HepG2 (cell line): ENCODE data around the gene RAPH1. TPM values are rescaled to one million over a fixed set of nuclear protein-coding genes. Genes with fewer than 3 reads are reported as not detected.

Experiments used
- BATF2 ChIP-seq: sonication (generic); formaldehyde crosslinking; IDR thresholded peaks from 2 replicates; pipeline ENCODE4 v1.8.0; 2022; ENCODE audit warnings: mild to moderate bottlenecking, missing genetic modification reagents, moderate library complexity
- BORCS8-MEF2B ChIP-seq: sonication (generic); formaldehyde crosslinking; IDR thresholded peaks from 2 replicates; pipeline ENCODE4 v1.8.0; 2022; ENCODE audit warnings: mild to moderate bottlenecking, missing genetic modification reagents
- BRCA1 ChIP-seq: sonication (generic); formaldehyde crosslinking; IDR thresholded peaks from 2 replicates; pipeline ENCODE4 v1.4.0; 2020; ENCODE audit warnings: missing genetic modification reagents
- CSRNP2 ChIP-seq: sonication (generic); formaldehyde crosslinking; conservative IDR thresholded peaks from 2 replicates; pipeline ENCODE4 v1.8.0; 2022; ENCODE audit warnings: low read depth, missing genetic modification reagents
- DNMT1 ChIP-seq: sonication (generic); formaldehyde crosslinking; IDR thresholded peaks from 2 replicates; pipeline ENCODE4 v1.5.1; 2020; ENCODE audit warnings: mild to moderate bottlenecking, missing genetic modification reagents
- ELF3 ChIP-seq: IDR thresholded peaks from 2 replicates; pipeline ENCODE4 v1.6.1; 2016; ENCODE audit warnings: missing genetic modification reagents, missing compliant biosample characterization
- FOXA3 ChIP-seq: IDR thresholded peaks from 2 replicates; pipeline ENCODE4 v1.6.1; 2016; ENCODE audit warnings: missing genetic modification reagents, missing compliant biosample characterization
- FOXJ3 ChIP-seq: sonication (generic); formaldehyde crosslinking; IDR thresholded peaks from 2 replicates; pipeline ENCODE4 v1.4.0; 2020; ENCODE audit warnings: missing genetic modification reagents, mild to moderate bottlenecking, borderline replicate concordance
- HMG20A ChIP-seq: IDR thresholded peaks from 2 replicates; pipeline ENCODE4 v1.6.1; 2016; ENCODE audit warnings: borderline replicate concordance
- HOXA3 ChIP-seq: sonication (generic); formaldehyde crosslinking; IDR thresholded peaks from 2 replicates; pipeline ENCODE4 v1.5.0; 2020; ENCODE audit warnings: missing genetic modification reagents
- ISX ChIP-seq: sonication (generic); formaldehyde crosslinking; conservative IDR thresholded peaks from 2 replicates; pipeline ENCODE4 v1.5.0; 2020; ENCODE audit warnings: missing genetic modification reagents
- KAT8 ChIP-seq: IDR thresholded peaks from 2 replicates; pipeline ENCODE4 v1.6.1; 2016; ENCODE audit warnings: missing genetic modification reagents, missing compliant biosample characterization
- MAFF ChIP-seq: IDR thresholded peaks from 2 replicates; pipeline ENCODE4 v1.6.1; 2011; ENCODE audit warnings: low read depth, low read length, improper control_type of control experiment
- MBD4 ChIP-seq: IDR thresholded peaks from 2 replicates; pipeline ENCODE4 v1.6.1; 2012; ENCODE audit warnings: low read length, inconsistent platforms, borderline replicate concordance
- MNT ChIP-seq: fragments of 450-650 bp; IDR thresholded peaks from 2 replicates; pipeline ENCODE4 v1.6.1; 2016
- NFYC ChIP-seq: IDR thresholded peaks from 2 replicates; pipeline ENCODE4 v1.6.1; 2016; ENCODE audit warnings: missing genetic modification reagents, missing compliant biosample characterization
- PHF5A ChIP-seq: IDR thresholded peaks from one replicate; pipeline ENCODE4 v1.6.1; 2018; ENCODE audit warnings: low read depth, missing genetic modification reagents; ENCODE audit not compliant: unreplicated experiment
- REST ChIP-seq, 2 experiments: IDR thresholded peaks; 2 replicates each; pipeline ENCODE4 v1.6.1; 2011 to 2012; ENCODE audit warnings: low read length in 2 of 2, borderline replicate concordance in 1 of 2, low read depth in 1 of 2, mild to moderate bottlenecking in 1 of 2, moderate library complexity in 1 of 2
- SMC3 ChIP-seq: IDR thresholded peaks from 2 replicates; pipeline ENCODE4 v1.6.1; 2011; ENCODE audit warnings: low read length, improper control_type of control experiment
- ZBTB21 ChIP-seq: sonication (generic); formaldehyde crosslinking; IDR thresholded peaks from 2 replicates; pipeline ENCODE4 v1.4.0; 2020; ENCODE audit warnings: missing genetic modification reagents
- ZC3H13 ChIP-seq: sonication (generic); formaldehyde crosslinking; IDR thresholded peaks from 2 replicates; pipeline ENCODE4 v1.8.1; 2023; ENCODE audit warnings: mild to moderate bottlenecking, missing genetic modification reagents, moderate library complexity
- ZNF180 ChIP-seq: sonication (generic); formaldehyde crosslinking; IDR thresholded peaks from 2 replicates; pipeline ENCODE4 v1.4.0; 2020; ENCODE audit warnings: low read depth, missing genetic modification reagents, borderline replicate concordance
- ZNF510 ChIP-seq: sonication (generic); formaldehyde crosslinking; IDR thresholded peaks from 2 replicates; pipeline ENCODE4 v1.4.0; 2020; ENCODE audit warnings: low read depth, mild to moderate bottlenecking, missing genetic modification reagents
- ZNF678 ChIP-seq: sonication (generic); formaldehyde crosslinking; IDR thresholded peaks from 2 replicates; pipeline ENCODE4 v1.4.0; 2020; ENCODE audit warnings: mild to moderate bottlenecking, missing genetic modification reagents
- ZNF737 ChIP-seq: sonication (generic); formaldehyde crosslinking; IDR thresholded peaks from 2 replicates; pipeline ENCODE4 v1.5.0; 2020; ENCODE audit warnings: missing genetic modification reagents, mild to moderate bottlenecking, borderline replicate concordance
- polyA plus RNA-seq, 8 experiments: library from polyadenylated mRNA; depleted of rRNA in 3 of 8; stranded (reverse) in 7 of 8; unstranded in 1 of 8; fragments of >200 nt; fragmentation: Illumina TruSeq in 4 of 8; extraction: Trizol in 4 of 8; gene quantifications; 2 replicates each; pipeline versions ENCODE4 v1.2.1 to v1.2.3, GENCODE V29; 2011 to 2016; ENCODE audit warnings: low read depth in 4 of 8, missing spikeins in 1 of 8, mixed read lengths in 1 of 8; ENCODE audit not compliant: insufficient read depth in 1 of 8
- total RNA-seq, 5 experiments: library from RNA; depleted of rRNA; stranded (reverse); fragments of >200 nt; fragmentation: Illumina TruSeq; extraction: Trizol; gene quantifications; 2 replicates each; pipeline ENCODE4 v1.2.3, GENCODE V29; 2016; ENCODE audit warnings: low read depth in 1 of 5

RAPH1 gene
- total and polyA plus RNA-seq, 2 of the 13 experiments (the other 11 are each of a cell fraction or from before 2014, with no cell fraction given), result 5.3 to 6.7 TPM

- TF ChIP-seq REST (IDR thresholded peaks at IDR 0.05; ENCODE audit: borderline replicate concordance in 1 of 2, low read depth in 1 of 2, low read length in 2 of 2) (no peak), CSRNP2 (no peak), ZNF510 (CRISPR knock-in tag) (no peak), FOXA3 (no peak), ZNF678 (CRISPR knock-in tag) (no peak), BATF2 (CRISPR knock-in tag) (no peak), HMG20A (CRISPR knock-in tag) (no peak), PHF5A (no peak), BORCS8-MEF2B (no peak), ELF3 (CRISPR knock-in tag) (0 out of 2 replicates have a peak, but pooled peaks have one; percentile 21), DNMT1 (CRISPR knock-in tag) (no peak), ZNF180 (CRISPR knock-in tag) (no peak), ZC3H13 (CRISPR knock-in tag) (no peak), SMC3 (peak; percentile 71), ISX (no peak), NFYC (no peak), MBD4 (no peak), HOXA3 (CRISPR knock-in tag) (no peak), ZNF737 (CRISPR knock-in tag) (no peak), FOXJ3 (no peak), MAFF (0 out of 2 replicates have a peak, but pooled peaks have one; percentile 5), KAT8 (CRISPR knock-in tag) (0 out of 2 replicates have a peak, but pooled peaks have one; percentile 27), ZBTB21 (CRISPR knock-in tag) (no peak), MNT (no peak), BRCA1 (CRISPR knock-in tag) (0 out of 2 replicates have a peak, but pooled peaks have one; percentile 39)
These were observed 81.1 kb downstream of the RAPH1 start (continued) for GRCh38 chr2:203453858-203454451.
